ENCODE data around the gene LRRC63.
A peak's percentile ranks its signal among the peaks of the same experiment; 100 is the strongest.
"Not testable (repeated sequence)": the region's sequence is repeated elsewhere in the genome, so short reads cannot be mapped to it uniquely, and the experiment has no call there.

The LRRC63 gene

GRCh38 chr13:46265292-46265691, 53.6 kb downstream of the LRRC63 start:
- no peak for DNase-seq (ENCODE audit: low read depth in 2 of 2)

- DNase-seq (ENCODE audit: low read depth in 2 of 2): no peak
Observed at GRCh38 chr13:46267166-46267565, 55.4 kb downstream of the LRRC63 start.

GRCh38 chr13:46270416-46270815, 58.7 kb downstream of the LRRC63 start:
- no peak for DNase-seq (ENCODE audit: low read depth in 2 of 2)

- no peak for DNase-seq (ENCODE audit: low read depth in 2 of 2)
Observed at GRCh38 chr13:46274094-46274698, 62.5 kb downstream of the LRRC63 start.

GRCh38 chr13:46278474-46278873, 66.7 kb downstream of the LRRC63 start:
- no peak for DNase-seq (ENCODE audit: low read depth in 2 of 2)

- no peak for DNase-seq (ENCODE audit: low read depth in 2 of 2)
Observed at GRCh38 chr13:46281779-46282178, 70.1 kb downstream of the LRRC63 start.

GRCh38 chr13:46283912-46284824, 72.4 kb downstream of the LRRC63 start:
- not testable (repeated sequence) for DNase-seq (ENCODE audit: low read depth in 2 of 2)

- DNase-seq (ENCODE audit: low read depth in 2 of 2): no peak
Observed at GRCh38 chr13:46286972-46287371, 75.2 kb downstream of the LRRC63 start.

GRCh38 chr13:46288570-46289259, 77.0 kb downstream of the LRRC63 start:
- no peak for DNase-seq (ENCODE audit: low read depth in 2 of 2)

- no peak for DNase-seq (ENCODE audit: low read depth in 2 of 2)
Observed at GRCh38 chr13:46289260-46289955, 77.7 kb downstream of the LRRC63 start.

- DNase-seq (ENCODE audit: low read depth in 2 of 2): no peak
Observed at GRCh38 chr13:46290434-46290833, 78.7 kb downstream of the LRRC63 start.

GRCh38 chr13:46293436-46293835, 81.7 kb downstream of the LRRC63 start:
- DNase-seq (ENCODE audit: low read depth in 2 of 2): no peak

GRCh38 chr13:46295491-46296114, 83.9 kb downstream of the LRRC63 start:
- peak; percentile 28 to 37 for DNase-seq (ENCODE audit: low read depth in 2 of 2)

- no peak for DNase-seq (ENCODE audit: low read depth in 2 of 2)
Observed at GRCh38 chr13:46296115-46296822, 84.5 kb downstream of the LRRC63 start.

GRCh38 chr13:46296921-46297320, 85.2 kb downstream of the LRRC63 start:
- DNase-seq (ENCODE audit: low read depth in 2 of 2): no peak

GRCh38 chr13:46297361-46297811, 85.7 kb downstream of the LRRC63 start:
- no peak for DNase-seq (ENCODE audit: low read depth in 2 of 2)

- no peak for DNase-seq (ENCODE audit: low read depth in 2 of 2)
Observed at GRCh38 chr13:46303742-46304385, 92.1 kb downstream of the LRRC63 start.

GRCh38 chr13:46304546-46304945, 92.8 kb downstream of the LRRC63 start:
- no peak for DNase-seq (ENCODE audit: low read depth in 2 of 2)

- DNase-seq (ENCODE audit: low read depth in 2 of 2): no peak
Observed at GRCh38 chr13:46307554-46307953, 95.8 kb downstream of the LRRC63 start.

- no peak for DNase-seq (ENCODE audit: low read depth in 2 of 2)
Observed at GRCh38 chr13:46310066-46310465, 98.3 kb downstream of the LRRC63 start.
